Limb (tissue), 2 donors: ENCODE results near the gene RHBDF2.
A peak's percentile ranks its signal among the peaks of the same experiment; 100 is the strongest.

ENCODE experiments used
- DNase-seq, 2 donors: peaks; one replicate each; pipeline ENCODE4 v3.0.0-alpha.2; 2016; ENCODE audit errors: extremely low spot score in 2 of 2

The RHBDF2 gene

DNA sequence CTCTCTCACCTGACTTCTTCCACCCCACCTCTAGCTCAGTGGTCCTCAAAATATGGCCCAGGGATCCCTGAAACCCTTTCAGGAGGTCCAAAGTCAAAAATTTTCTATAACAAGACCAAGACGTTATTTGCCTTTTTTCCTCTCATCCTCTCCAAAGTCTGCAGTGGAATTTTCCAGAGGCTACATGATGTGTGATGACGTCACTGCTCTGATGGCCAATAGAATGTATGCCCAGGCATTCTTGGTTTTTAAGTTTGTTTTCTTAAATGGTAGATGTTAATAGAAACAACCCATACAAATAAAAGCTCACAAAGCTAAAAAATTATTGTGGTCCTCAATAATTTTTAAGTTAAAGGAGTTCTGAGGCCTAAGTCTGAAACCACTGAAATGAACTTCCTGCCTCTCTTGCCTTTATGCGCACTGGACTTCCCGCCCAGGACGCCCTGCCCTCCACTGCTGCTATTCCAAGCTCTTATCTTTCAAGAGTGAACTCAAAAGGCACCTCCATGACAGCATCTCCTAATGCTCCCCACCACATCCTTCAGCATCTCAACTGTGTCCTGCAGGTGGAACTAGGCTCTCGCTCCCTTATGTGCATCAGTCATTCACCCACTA, 61.8 kb downstream of the RHBDF2 start:
- DNase-seq: no peak

- DNase-seq: no peak
These were observed 62.3 kb downstream of the RHBDF2 start for GRCh38 chr17:76438906-76439305.

DNA sequence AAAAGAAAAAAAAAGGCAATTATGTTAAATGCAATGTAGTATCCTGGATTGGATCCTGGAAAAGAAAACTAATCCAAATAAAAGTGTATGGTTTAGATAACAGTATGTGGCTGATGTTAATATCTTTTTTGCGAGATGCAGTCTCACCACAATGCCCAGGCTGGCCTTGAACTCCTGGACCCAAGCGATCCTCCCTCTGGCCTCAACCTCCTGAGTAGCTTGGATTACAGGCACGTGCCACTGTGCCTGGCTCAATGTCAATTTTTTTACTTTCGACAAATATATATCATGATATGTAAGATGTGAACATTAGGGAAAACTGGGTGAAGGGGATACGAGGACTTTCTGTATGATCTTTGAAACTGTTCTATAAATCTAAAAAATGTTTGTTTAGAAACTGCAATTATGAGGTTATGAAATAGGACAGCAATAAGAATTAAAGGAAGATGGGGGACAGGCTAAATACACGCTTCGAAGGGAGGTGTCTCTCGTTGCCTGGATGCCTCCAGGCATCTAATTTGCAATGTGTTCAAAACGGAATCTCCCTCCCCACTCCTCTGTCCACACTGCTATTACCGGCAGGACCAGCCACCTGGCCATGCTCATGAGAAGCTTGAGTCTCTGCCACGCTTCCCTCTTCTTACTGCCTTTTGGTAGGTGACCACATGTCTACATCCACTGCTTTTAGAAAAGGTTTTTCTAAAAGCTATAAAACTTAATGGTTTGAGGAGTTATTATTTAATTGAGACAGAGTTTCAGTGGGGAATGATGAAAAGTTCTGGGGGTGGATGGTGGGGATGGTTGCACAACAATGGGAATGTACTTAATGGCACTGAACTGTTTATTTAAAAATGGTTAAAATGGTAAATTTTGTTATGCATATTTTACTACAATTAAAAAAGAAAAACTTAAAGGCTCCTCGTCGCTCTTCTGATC, 63.5 kb downstream of the RHBDF2 start:
- no peak for DNase-seq

DNA sequence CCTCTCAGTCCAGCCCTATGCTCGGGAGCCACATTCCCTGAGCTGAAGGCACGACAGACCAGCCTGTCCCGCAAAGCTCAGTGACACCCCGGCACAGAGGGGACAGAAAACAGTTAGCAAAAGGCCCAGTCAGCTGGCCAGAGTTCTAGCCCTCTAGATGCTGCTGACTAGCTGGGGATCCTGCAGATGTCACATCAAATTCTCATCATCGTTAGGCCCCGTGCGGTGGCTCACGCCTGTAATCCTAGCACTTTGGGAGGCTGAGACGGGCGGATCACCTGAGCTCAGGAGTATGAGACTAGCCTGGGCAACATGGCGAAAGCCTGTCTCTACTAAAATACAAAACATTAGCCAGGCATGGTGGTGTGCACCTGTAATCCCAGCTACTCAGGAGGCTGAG, 65.5 kb downstream of the RHBDF2 start:
- no peak for DNase-seq

DNA sequence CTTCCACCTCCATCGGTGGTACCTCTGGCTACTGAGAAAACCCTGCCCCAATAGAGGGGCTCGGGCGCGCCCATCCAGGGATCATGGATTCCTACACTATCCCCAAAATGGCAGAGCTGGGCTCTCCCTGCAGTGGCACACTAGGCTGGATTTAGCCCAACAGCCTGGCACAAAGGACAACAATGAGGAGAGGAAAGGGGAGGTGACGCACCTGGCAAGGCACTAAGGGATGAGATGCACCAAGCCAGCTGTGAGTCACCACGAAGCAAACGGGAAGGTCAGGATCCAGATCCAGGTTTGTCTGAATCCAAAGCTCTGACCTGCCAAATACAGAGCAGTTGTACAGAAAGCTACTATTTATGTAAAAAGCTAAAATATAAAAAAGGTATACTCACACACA, 66.4 kb downstream of the RHBDF2 start:
- no peak for DNase-seq

GRCh38 chr17:76433693-76434092, 67.5 kb downstream of the RHBDF2 start:
- no peak for DNase-seq

GRCh38 chr17:76432712-76433336, 68.4 kb downstream of the RHBDF2 start:
- no peak for DNase-seq

- no peak for DNase-seq
These were observed 69.2 kb downstream of the RHBDF2 start for GRCh38 chr17:76432004-76432403.

DNA sequence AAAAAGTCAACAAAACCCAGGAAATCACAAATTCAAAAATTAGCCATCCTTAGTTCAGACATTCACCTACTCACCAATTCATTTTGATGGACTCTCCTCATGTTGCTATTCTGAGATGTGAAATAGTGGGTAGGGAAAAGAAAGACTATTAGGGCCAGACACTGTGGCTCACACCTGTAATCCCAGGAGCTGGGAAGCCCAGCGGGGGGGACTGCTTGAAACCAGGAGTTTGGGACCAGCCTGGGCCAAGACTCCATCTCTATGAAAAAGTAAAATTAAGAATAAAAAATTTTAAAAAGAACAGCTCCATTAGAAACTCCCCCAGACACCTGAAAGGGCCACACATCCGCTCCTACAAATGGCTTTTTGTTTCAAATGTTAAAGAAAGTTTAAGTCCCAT, 69.7 kb downstream of the RHBDF2 start:
- DNase-seq: no peak

GRCh38 chr17:76428511-76428910, 72.7 kb downstream of the RHBDF2 start:
- DNase-seq: no peak

DNA sequence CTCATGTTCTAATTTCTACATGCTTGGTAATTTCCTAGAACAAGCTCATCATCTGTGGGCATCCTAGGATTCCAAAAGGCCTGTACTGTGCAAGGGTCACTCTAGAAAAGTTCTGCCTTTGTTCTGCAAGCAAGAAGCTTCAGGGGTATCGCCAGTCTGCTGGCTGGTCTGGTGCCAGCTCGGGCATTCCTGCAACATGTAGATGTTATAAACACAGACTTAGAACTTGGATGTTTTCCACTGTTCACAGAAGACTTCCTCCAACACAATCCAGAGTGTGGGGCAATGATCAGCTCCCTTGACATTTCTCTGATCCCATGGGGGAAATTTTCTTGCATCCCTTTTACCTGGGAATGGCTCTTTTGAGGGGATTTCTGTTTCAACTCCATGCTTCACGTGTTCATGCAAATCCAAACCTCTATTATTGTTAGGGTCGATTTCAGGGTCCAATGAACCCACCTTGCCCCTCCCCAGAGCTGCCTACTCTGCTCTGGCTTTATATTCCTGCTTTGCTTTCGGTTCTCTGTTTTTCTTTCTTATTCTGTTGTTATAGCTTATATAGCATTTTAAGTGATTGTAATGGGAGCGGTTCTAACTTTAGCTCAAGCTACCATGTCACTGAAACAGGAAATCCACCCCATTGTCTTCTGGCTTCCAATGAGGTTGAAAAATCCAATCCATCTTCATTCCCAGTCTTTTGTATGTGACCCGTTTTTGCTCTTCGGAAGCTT, 73.6 kb downstream of the RHBDF2 start:
- DNase-seq: no peak

- no peak for DNase-seq
These were observed 74.4 kb downstream of the RHBDF2 start for GRCh38 chr17:76426853-76427252.

DNA sequence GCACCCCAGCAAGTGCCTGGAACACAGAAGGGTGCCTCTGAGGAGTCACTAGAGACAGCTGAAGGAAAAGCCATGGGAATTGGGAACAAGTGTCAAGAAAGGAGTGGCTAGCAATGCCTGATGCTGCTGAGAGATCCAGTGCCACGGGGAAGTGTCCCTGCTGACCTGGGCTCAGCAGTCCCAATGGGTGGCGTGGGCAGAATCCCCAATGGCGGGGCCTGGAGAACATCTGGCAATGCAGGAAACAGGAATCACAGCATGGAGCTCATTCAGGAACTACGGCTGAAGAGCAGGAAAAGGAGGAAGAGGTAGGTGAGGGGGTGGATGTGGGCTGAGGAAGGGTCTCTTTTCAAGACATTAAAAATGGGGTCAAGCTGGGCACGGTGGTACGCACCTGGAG, 78.4 kb downstream of the RHBDF2 start:
- no peak for DNase-seq

- no peak for DNase-seq
These were observed 78.8 kb downstream of the RHBDF2 start for GRCh38 chr17:76422406-76422805.

- peak in 1 of 2 donors; percentile 23 for DNase-seq
These were observed 80.2 kb downstream of the RHBDF2 start for GRCh38 chr17:76421044-76421407.
